ENCODE measurements around the gene SLC35F4.
"Not testable (repeated sequence)": the region's sequence is repeated elsewhere in the genome, so short reads cannot be mapped to it uniquely, and the experiment has no call there.

The SLC35F4 gene

GRCh38 chr14:57865403-57866198 lies at the start of gene SLC35F4:
SLC35F4 (minus strand) TSS chr14:57866092.
- no peak for DNase-seq (ENCODE audit: low read depth)

GRCh38 chr14:57909626-57910025 lies 43.7 kb upstream of the SLC35F4 start:
- DNase-seq (ENCODE audit: low read depth): no peak

GRCh38 chr14:57903954-57904353 lies 38.1 kb upstream of the SLC35F4 start:
- DNase-seq (ENCODE audit: low read depth): no peak

GRCh38 chr14:57898837-57899572 lies 33.1 kb upstream of the SLC35F4 start:
- no peak for DNase-seq (ENCODE audit: low read depth)

- no peak for DNase-seq (ENCODE audit: low read depth)
Observed at GRCh38 chr14:57897144-57897748, 31.4 kb upstream of the SLC35F4 start.

- peak; percentile 14 for DNase-seq (ENCODE audit: low read depth)
Observed at GRCh38 chr14:57889245-57889644, 23.4 kb upstream of the SLC35F4 start.

- no peak for DNase-seq (ENCODE audit: low read depth)
Observed at GRCh38 chr14:57884175-57884574, 18.3 kb upstream of the SLC35F4 start.

- no peak for DNase-seq (ENCODE audit: low read depth)
Observed at GRCh38 chr14:57883061-57883460, 17.2 kb upstream of the SLC35F4 start.

GRCh38 chr14:57879516-57879915 lies 13.6 kb upstream of the SLC35F4 start:
- no peak for DNase-seq (ENCODE audit: low read depth)

GRCh38 chr14:57875985-57876384 lies 10.1 kb upstream of the SLC35F4 start:
- DNase-seq (ENCODE audit: low read depth): no peak

- no peak for DNase-seq (ENCODE audit: low read depth)
Observed at GRCh38 chr14:57875296-57875695, 9.4 kb upstream of the SLC35F4 start.

- peak; percentile 44 for DNase-seq (ENCODE audit: low read depth)
Observed at GRCh38 chr14:57871459-57872080, 5.7 kb upstream of the SLC35F4 start.

- DNase-seq (ENCODE audit: low read depth): no peak
Observed at GRCh38 chr14:57870686-57871457, 5.0 kb upstream of the SLC35F4 start.

GRCh38 chr14:57869617-57870016 lies 3.7 kb upstream of the SLC35F4 start:
- DNase-seq (ENCODE audit: low read depth): no peak

GRCh38 chr14:57866199-57866705 lies 360 bp upstream of the SLC35F4 start:
- no peak for DNase-seq (ENCODE audit: low read depth)

- no peak for DNase-seq (ENCODE audit: low read depth)
Observed at GRCh38 chr14:57865066-57865402, 858 bp downstream of the SLC35F4 start.

GRCh38 chr14:57864659-57865058 lies 1.2 kb downstream of the SLC35F4 start:
- no peak for DNase-seq (ENCODE audit: low read depth)

- DNase-seq (ENCODE audit: low read depth): no peak
Observed at GRCh38 chr14:57863471-57863870, 2.4 kb downstream of the SLC35F4 start.

- DNase-seq (ENCODE audit: low read depth): not testable (repeated sequence)
Observed at GRCh38 chr14:57855666-57856065, 10.2 kb downstream of the SLC35F4 start.

GRCh38 chr14:57854571-57854970 lies 11.3 kb downstream of the SLC35F4 start:
- DNase-seq (ENCODE audit: low read depth): no peak

GRCh38 chr14:57851354-57851753 lies 14.5 kb downstream of the SLC35F4 start:
- no peak for DNase-seq (ENCODE audit: low read depth)

GRCh38 chr14:57848786-57849185 lies 17.1 kb downstream of the SLC35F4 start:
- DNase-seq (ENCODE audit: low read depth): no peak

All from fibroblast of the conjunctiva (primary cell).